GM18498 (cell line): Measurements from ENCODE around the gene PLA2G7.

Source experiments
- ATAC-seq: cut with Tn5 transposase; IDR thresholded peaks from one replicate; pipeline ENCODE4 v1.9.1; 2021; ENCODE audit warnings: mild to moderate bottlenecking, moderate library complexity; ENCODE audit not compliant: unreplicated experiment

PLA2G7 gene

DNA sequence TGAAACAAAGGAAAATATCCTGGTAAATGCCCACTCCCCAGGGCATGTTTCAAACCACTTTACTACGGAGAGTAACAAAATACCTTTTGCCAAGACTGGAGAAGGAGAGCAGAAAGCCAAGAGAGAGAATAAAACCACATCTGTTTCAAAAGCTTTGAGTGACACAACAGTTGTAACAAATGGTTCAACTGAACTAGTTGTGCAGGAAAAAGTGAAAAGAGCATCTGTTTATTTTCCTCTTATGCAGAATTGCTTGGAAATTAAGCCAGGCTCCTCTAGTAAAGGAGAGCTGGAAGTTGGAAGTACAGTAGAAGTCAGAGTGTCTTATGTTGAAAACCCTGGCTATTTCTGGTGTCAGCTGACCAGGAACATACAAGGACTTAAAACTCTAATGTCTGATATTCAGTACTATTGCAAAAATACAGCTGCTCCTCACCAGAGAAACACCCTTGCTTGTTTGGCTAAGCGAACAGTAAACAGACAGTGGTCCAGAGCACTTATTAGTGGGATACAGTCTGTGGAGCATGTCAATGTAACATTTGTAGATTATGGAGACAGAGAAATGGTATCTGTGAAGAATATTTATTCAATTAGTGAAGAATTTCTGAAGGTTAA is 44.9 kb downstream of the PLA2G7 start:
- ATAC-seq = no peak

DNA sequence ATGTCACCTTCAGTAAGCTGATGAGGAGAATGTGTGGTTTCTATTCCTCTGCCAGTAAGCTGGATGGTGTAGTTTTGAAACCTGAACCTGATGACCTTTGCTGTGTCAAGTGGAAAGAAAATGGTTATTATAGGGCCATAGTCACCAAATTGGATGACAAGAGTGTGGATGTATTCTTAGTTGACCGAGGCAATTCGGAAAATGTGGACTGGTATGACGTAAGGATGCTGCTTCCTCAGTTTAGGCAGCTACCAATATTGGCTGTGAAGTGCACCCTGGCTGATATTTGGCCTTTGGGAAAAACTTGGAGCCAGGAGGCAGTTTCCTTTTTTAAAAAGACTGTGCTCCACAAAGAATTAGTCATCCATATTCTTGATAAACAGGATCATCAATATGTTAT is 45.5 kb downstream of the PLA2G7 start:
- no peak for ATAC-seq

DNA sequence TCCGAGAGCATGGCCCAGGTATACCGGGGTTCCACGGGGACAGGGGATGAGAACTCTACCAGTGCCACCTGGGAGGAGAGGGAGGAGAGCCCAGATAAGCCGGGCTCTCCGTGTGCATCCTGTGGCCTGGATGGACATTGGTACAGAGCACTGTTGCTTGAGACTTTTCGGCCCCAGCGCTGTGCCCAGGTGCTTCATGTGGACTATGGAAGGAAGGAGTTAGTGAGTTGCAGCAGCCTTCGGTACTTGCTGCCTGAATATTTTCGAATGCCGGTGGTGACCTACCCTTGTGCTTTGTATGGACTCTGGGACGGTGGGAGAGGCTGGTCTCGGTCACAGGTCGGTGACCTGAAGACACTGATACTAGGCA is 46.2 kb downstream of the PLA2G7 start:
- no peak for ATAC-seq

DNA sequence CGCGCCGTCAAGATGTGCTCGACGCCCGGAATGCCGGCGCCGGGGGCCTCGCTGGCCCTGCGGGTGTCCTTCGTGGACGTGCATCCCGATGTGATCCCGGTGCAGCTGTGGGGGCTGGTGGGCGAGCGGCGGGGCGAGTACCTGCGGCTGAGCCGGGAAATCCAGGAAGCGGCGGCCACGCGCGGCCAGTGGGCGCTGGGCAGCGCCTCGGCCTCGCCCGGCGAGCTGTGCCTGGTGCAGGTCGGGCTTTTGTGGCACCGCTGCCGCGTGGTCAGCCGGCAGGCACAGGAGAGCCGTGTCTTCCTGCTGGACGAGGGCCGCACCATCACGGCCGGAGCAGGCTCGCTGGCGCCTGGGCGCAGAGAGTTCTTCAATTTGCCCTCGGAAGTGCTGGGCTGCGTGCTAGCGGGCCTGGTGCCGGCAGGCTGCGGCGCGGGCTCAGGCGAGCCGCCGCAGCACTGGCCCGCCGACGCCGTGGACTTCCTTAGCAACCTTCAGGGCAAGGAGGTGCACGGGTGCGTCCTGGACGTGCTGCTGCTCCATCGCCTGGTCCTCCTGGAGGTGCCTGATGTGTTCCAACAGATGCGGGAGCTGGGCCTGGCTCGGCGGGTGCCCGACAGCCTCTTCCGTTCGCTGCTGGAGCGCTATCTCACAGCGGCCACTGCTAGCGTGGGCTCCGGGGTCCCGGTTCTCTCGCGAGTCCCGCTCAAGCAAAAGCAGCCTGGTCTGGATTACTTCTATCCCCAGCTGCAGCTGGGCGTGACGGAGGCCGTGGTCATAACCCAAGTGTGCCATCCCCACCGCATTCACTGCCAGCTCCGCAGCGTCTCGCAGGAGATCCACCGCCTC is 46.8 kb downstream of the PLA2G7 start:
- ATAC-seq = no peak

DNA sequence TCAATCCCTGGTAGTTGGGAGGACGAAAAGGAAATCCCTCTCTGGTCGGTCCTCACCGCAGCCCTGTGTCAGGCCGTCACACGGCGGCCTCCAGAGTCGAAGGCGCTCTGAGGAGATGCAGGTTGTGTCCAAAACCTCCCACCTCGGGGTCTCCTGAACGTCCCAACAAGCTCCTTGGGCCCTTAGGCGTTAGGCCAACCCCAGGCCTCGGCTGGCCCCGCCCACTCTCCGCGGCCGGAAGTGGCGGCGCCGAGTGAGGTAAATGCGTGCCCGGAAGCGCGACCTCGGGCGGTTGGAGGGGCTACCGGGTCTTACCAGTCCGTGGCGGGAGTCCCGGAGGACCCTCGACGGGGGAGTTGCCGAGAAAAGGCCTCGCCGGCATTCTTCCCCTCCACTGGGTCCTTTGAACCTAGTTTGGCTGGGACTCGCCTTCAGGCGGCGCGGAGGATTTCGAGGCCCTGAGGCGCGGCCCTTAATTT is 47.5 kb downstream of the PLA2G7 start, which contains the start of gene TDRD6:
TDRD6 (plus strand) TSS at position 267 of the 479 bp plus-strand sequence. CDS start 244 bp downstream, outside the sequence.
- ATAC-seq = no peak

DNA sequence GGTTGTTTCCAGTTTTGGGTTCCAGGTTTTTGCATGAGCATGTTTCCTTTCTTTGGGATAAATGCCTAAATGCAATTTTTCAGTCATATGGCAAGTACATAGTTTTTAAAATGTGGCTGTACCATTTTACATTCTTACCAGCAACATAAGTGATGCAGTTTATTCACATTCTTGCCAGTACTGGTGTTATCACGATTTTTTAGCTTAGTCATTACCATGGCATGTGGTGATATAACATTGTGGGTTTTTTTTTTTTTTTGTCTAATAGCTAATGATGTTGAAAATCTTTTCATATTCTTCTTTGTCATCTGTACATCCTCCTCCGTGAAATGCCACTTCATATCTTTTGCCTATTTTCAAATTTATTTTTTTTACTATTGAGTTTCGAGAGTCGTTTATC is 50.4 kb downstream of the PLA2G7 start:
- ATAC-seq = no peak

DNA sequence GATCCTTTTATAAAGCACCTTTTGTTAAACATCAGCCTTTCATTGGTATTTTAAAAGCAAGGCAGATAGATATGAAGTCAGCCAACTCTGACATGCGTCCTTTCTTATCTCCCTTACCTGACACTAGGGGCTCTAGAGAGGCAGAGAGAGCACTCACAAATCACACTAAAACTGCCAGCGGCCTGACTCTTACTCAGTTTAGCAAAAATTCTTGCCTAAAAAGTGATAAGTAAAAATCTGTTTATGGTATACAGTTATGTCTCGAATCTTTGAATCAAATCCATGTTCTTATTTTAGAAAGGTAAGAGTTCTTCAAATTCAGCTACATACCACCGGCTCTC is 57.9 kb downstream of the PLA2G7 start:
- ATAC-seq = no peak

DNA sequence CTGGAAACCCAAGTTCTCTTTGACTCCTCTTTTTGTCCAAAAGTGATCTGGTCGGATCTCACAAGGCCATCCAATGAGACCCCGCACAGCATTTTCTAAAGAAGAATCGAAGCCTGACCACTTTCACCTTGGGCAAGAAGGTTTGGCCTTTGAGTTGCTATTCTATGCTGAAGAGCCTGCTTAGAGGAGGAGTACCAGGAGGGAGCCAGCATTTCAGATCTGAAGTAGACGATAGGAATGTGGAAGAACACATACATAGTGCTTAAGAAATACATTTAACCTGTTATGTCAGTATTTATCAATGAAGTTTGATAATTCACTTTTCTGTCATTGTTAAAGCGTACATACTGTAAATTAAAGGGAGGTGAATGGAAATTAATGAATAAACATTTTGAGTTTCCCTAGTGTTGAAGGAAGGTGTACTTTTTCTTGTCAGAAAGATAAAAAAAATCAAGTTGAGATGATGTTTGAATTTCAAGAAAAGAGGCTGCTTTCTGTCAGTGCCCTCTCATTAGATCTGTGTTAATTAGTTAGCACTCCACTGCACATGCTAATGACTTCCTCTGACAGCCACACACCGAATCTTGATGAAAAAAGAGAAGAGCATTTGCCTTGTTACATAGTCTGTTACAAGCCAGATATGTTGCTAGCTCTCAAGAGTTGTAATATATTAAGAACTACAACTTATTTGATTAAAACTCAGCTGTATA is 58.4 kb downstream of the PLA2G7 start:
- no peak for ATAC-seq

DNA sequence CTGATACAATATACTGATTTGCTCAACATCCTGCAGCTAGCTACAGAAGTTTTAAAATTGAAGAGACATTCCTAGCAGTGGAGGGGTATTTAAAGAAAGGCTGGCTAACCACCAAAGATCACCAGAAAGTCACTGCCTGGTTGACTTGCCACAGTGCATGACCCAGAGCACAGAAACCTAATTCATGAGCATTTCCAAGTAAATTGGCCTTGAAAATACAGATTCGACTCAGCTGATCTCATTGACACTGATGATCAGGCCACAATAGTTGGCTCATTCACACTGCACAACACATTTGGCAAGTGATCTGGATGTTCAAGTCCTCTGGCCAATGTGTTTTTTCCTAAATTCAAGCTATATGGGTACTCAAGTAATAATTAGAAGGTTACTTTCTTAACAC is 60.8 kb downstream of the PLA2G7 start:
- no peak for ATAC-seq

DNA sequence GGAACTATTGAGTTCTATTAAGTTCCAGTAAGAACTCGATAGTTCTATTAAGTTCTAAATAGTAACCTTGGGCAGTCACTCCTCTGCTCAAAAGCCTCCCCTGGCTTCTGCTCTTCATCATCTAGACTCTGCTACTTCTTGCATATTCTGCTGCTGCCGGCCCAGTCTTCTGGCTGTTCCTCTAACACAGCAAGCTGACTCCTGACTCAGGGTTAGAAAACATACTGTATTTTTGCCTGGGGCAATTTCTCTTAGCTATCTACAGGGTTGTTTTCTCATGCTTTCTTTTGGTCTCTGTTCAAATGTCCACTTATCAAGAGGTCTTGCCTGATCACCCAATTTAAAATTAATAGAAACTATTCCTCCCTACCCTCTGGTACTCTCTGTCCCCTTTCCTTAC is 67.8 kb downstream of the PLA2G7 start:
- no peak for ATAC-seq

DNA sequence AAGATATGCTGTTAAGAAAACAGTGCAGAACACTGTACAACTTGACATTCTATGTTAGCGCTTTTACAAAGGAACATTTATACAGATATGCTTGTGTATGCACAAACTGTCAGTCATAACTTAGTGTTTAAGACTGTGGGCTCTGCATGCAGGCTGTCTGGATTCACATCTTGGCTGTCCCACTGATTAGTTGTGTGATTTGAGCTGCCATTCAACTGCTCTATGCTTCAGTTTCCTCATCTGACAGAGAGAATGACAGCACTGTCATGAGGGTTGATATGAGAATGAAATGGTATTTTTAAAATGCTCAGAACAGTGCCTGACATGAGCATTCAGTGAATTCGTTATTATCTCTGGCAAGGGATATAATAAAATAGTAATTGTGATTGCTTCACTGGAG is 73.7 kb downstream of the PLA2G7 start:
- ATAC-seq = no peak

DNA sequence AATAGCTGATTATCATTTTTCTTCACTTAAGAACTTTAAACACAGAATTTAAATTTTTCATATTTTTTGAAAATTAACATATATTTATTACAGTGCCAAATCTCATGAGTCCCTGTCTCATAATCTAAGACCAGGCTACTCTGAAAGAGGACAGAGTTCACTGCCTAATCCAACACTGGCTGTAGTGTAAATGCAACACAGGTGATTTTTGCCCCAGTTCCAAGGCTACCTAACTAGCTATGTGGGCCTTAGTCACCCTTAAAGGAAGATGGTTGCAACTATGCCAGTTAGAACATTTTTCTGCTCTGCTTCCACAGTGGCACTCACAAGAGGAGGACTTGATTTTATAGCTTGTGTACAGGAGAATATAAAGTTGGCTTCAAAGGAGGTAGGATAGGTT is 77.5 kb downstream of the PLA2G7 start:
- ATAC-seq = no peak

DNA sequence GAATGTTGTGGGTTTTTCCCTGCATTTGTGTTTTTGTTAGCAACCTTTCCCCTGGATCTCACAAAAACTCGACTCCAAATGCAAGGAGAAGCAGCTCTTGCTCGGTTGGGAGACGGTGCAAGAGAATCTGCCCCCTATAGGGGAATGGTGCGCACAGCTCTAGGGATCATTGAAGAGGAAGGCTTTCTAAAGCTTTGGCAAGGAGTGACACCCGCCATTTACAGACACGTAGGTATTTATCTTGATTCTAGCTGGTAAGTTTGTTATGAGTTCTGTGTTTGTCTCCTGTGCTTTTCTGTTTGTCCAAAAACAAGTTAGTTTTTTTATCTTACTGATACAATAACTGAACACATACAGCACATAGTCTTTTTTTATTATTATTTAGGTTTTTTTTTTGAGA is 79.4 kb downstream of the PLA2G7 start:
- no peak for ATAC-seq
